ENCODE data around the gene MYO1D. TPM values are rescaled to one million over a fixed set of nuclear protein-coding genes. Genes with fewer than 3 reads are reported as not detected.

Gene MYO1D
- total RNA-seq, 4 donors from 2014 or later: 60.4 to 89.0 (median 82.5) TPM

DNA sequence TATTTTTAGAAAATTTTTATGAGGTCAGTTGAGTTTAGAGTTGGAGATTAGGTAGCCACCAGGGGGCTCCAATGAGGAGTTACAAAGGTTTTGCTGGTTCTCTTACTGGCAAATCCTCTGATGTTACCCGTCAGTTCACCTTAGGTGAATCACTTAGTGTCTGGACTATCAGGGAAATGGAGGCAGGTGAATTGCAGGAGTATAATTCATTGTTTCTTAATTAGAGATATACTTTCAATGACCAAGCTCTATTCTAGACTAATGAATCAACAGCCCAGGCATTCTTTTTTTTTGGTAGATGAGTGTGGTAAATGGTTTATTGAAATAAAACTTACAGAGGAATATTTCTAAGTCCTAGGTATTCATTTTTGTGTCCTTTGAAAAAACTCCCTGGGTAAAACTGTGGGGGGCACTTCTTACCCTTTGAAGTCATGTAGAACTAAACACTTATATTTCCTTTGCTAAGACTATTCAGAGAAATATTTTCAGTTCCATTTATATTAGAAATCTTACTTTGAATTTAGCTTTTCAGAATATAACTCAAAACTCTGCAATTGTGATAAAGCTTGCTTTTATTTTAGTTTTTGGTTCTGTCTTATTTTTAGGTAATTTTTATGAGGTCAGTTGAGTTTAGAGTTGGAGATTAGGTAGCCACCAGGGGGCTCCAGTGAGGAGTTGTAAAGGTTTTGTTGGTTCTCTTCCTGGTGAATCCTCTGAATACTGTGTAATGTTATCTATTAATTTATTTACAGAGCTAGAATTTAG is 414.9 kb downstream of the MYO1D start:
- no peak for DNase-seq (ENCODE audit: low spot score in 2 of 2)
- intact Hi-C loops (cut with DNase I; ENCODE audit: low total_unique reads): no loop called here
- no peak for TF ChIP-seq POLR2A (IDR thresholded peaks at IDR 0.05)
- TF ChIP-seq, protein P1, sequence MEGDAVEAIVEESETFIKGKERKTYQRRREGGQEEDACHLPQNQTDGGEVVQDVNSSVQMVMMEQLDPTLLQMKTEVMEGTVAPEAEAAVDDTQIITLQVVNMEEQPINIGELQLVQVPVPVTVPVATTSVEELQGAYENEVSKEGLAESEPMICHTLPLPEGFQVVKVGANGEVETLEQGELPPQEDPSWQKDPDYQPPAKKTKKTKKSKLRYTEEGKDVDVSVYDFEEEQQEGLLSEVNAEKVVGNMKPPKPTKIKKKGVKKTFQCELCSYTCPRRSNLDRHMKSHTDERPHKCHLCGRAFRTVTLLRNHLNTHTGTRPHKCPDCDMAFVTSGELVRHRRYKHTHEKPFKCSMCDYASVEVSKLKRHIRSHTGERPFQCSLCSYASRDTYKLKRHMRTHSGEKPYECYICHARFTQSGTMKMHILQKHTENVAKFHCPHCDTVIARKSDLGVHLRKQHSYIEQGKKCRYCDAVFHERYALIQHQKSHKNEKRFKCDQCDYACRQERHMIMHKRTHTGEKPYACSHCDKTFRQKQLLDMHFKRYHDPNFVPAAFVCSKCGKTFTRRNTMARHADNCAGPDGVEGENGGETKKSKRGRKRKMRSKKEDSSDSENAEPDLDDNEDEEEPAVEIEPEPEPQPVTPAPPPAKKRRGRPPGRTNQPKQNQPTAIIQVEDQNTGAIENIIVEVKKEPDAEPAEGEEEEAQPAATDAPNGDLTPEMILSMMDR (IDR thresholded peaks at IDR 0.05): peak in 1 of 3 donors; percentile 13
- 39 to 41% methylated on average over 1 of the region's 1 CpG for WGBS, 2 donors
- H3K4me3 ChIP-seq (ENCODE audit: low read depth, poor library complexity, severe bottlenecking): no peak overlapping the region

DNA sequence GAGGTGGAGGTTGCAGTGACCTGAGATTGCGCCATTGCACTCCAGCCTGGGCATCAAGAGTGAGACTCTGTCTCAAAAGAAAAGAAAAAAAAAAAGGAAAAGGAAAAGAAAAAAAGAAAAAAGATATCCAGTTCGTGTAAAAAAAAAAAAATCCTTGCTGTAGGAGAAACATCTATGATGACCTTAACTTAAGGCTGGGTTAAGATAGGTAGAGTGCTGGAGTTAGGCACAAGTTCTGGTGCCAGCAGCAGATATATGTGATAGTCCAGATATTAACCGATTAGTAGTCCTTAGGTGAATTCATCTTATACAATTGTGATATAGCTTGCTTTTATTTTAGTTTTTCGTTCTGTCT is 415.4 kb downstream of the MYO1D start:
- TF ChIP-seq, protein P1 (IDR thresholded peaks at IDR 0.05): no peak
- no peak for TF ChIP-seq POLR2A (IDR thresholded peaks at IDR 0.05)
- intact Hi-C loops (cut with DNase I; ENCODE audit: low total_unique reads): no loop called here
- H3K4me3 ChIP-seq (ENCODE audit: low read depth, poor library complexity, severe bottlenecking): no peak overlapping the region
- no peak for DNase-seq (ENCODE audit: low spot score in 2 of 2)
- 71 to 75% methylated on average over 4 of the region's 4 CpGs for WGBS, 2 donors

DNA sequence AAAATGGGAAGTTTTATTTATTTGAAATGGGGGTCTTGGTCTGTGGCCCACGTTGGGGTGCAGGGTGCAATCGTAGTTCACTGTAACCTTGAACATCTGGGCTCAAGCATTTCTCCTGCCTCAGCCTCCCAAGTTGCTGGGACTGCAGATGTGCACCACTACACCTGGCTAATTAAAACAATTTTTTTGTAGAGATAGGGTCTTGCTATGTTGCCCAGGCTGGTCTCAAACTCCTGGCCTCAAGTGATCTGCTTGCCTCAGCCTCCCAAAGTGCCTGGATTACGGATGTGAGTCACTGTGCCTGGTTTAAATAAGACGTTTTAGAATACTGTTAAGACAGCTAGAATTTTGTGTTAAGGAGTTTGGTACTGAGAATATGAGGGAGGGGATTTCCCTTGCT is 416.9 kb downstream of the MYO1D start:
- TF ChIP-seq, protein P1 (IDR thresholded peaks at IDR 0.05): no peak
- TF ChIP-seq POLR2A (IDR thresholded peaks at IDR 0.05): no peak
- H3K4me3 ChIP-seq (ENCODE audit: low read depth, poor library complexity, severe bottlenecking): no peak overlapping the region
- intact Hi-C loops (cut with DNase I; ENCODE audit: low total_unique reads): no loop called here
- WGBS, 2 donors: 90 to 91% methylated on average over 4 of the region's 4 CpGs
- no peak for DNase-seq (ENCODE audit: low spot score in 2 of 2)

DNA sequence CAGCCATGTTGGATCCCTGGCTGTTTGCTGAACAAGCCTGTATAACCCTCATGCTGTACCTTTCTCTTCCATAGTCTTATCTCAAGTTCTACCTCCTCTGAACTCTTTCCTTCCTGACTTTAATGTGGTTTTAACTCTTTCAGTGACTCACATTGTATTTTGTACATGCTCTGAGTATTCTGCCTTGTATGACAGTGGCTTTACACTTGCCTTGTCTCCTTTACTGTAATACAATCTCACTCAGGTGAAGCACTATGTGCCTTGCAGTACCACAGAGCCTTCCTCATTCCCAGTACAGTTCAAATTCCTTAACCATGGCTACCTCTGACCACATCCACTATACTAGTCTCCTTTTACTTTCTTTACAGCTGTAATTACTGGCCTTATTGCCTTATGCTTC is 418.6 kb downstream of the MYO1D start:
- DNase-seq (ENCODE audit: low spot score in 2 of 2): no peak
- TF ChIP-seq, protein P1 (IDR thresholded peaks at IDR 0.05): no peak
- intact Hi-C loops (cut with DNase I; ENCODE audit: low total_unique reads): no loop called here
- no peak overlapping the region for H3K4me3 ChIP-seq (ENCODE audit: low read depth, poor library complexity, severe bottlenecking)

DNA sequence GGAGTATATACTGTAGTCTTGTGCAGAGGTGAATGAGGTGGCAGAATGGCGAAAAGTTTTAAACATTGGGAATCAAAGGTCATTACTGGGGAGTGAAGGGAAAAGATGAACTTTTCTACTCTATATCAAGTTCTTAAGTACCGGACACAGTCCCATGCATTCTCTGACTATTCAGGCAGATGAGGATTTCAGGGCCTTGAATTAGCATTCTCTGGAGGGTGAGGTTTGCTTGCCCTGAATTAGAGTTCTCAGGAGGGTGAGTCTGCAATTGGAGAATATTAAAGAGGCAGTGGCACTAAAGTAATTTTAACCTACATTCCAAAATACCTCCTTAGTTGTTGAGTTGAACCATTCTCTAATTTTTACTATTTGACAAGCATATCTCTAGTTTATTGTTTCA is 423.6 kb downstream of the MYO1D start:
- H3K4me3 ChIP-seq (ENCODE audit: low read depth, poor library complexity, severe bottlenecking): no peak overlapping the region
- WGBS, 2 donors: 94 to 95% methylated on average over 2 of the region's 2 CpGs
- no peak for DNase-seq (ENCODE audit: low spot score in 2 of 2)
- intact Hi-C loops (cut with DNase I; ENCODE audit: low total_unique reads): no loop called here
- TF ChIP-seq, protein P1 (IDR thresholded peaks at IDR 0.05): no peak
- no peak for TF ChIP-seq POLR2A (IDR thresholded peaks at IDR 0.05)

DNA sequence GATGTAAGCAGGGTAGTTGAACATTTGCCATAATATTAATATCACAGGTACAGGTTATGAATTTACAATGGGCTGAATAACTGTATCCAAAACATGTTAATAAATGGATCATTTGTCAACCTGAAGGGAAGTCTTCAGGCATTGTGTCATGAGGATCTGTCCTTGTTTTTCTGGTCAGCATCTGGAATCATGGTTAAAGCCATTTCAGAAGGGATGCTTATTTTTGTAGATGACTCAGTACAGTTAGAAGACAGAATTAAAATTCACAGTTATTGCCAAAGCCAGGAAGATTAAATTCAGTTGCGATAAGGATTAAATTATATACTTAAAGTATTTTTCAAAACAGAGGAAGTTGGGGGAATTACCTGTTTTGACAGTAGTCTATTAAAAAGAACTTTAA is 424.6 kb downstream of the MYO1D start:
- no peak overlapping the region for H3K4me3 ChIP-seq (ENCODE audit: low read depth, poor library complexity, severe bottlenecking)
- DNase-seq (ENCODE audit: low spot score in 2 of 2): no peak
- WGBS, 2 donors: 76 to 80% methylated on average over 1 of the region's 1 CpG
- intact Hi-C loops (cut with DNase I; ENCODE audit: low total_unique reads): no loop called here
- TF ChIP-seq, protein P1 (IDR thresholded peaks at IDR 0.05): no peak
- no peak for TF ChIP-seq POLR2A (IDR thresholded peaks at IDR 0.05)
